NCI-H460 (cell line): Measurements from ENCODE around the gene RFX1. TPM values are rescaled to one million over a fixed set of nuclear protein-coding genes. Genes with fewer than 3 reads are reported as not detected.
"Not testable (repeated sequence)": the region's sequence is repeated elsewhere in the genome, so short reads cannot be mapped to it uniquely, and the experiment has no call there.

ENCODE experiments used
- DNase-seq: peaks from one replicate; pipeline ENCODE4 v3.0.0-alpha.2; 2016; ENCODE audit warnings: low read depth; ENCODE audit errors: extremely low read depth
- total RNA-seq: library from RNA; depleted of rRNA; stranded (reverse); fragments of >200 nt; shearing (Covaris generic); gene quantifications from 2 replicates; pipeline ENCODE4 v1.2.3, GENCODE V29; 2014

The RFX1 gene
- total RNA-seq, 1 experiment from 2014 or later = 2.1 TPM

- DNase-seq = no peak
Observed at GRCh38 chr19:13981021-13981420, 25.1 kb downstream of the RFX1 start.

- DNase-seq = no peak
Observed at GRCh38 chr19:13980340-13980739, 25.8 kb downstream of the RFX1 start.

GRCh38 chr19:13979686-13980085 is 26.4 kb downstream of the RFX1 start:
- no peak for DNase-seq

- DNase-seq = no peak
Observed at GRCh38 chr19:13979244-13979615, 26.9 kb downstream of the RFX1 start.

GRCh38 chr19:13978351-13979243 is 27.5 kb downstream of the RFX1 start:
- DNase-seq = no peak

GRCh38 chr19:13977803-13978202 is 28.3 kb downstream of the RFX1 start:
- no peak for DNase-seq

GRCh38 chr19:13976446-13976845 is 29.7 kb downstream of the RFX1 start:
- DNase-seq = no peak

- no peak for DNase-seq
Observed at GRCh38 chr19:13975870-13976269, 30.2 kb downstream of the RFX1 start.

- no peak for DNase-seq
Observed at GRCh38 chr19:13974073-13974472, 32.0 kb downstream of the RFX1 start.

GRCh38 chr19:13973479-13973878 is 32.6 kb downstream of the RFX1 start:
- DNase-seq = not testable (repeated sequence)

GRCh38 chr19:13972368-13973155 is 33.6 kb downstream of the RFX1 start:
- DNase-seq = no peak

GRCh38 chr19:13971868-13972267 is 34.3 kb downstream of the RFX1 start:
- DNase-seq = not testable (repeated sequence)

- no peak for DNase-seq
Observed at GRCh38 chr19:13969897-13970296, 36.2 kb downstream of the RFX1 start.

GRCh38 chr19:13968999-13969398 is 37.1 kb downstream of the RFX1 start:
- DNase-seq = no peak

- DNase-seq = no peak
Observed at GRCh38 chr19:13968383-13968935, 37.7 kb downstream of the RFX1 start.

GRCh38 chr19:13967206-13967605 is 38.9 kb downstream of the RFX1 start:
- not testable (repeated sequence) for DNase-seq

GRCh38 chr19:13966684-13967128 is 39.4 kb downstream of the RFX1 start:
- DNase-seq = no peak

GRCh38 chr19:13965926-13966683 is 40.0 kb downstream of the RFX1 start:
- DNase-seq = no peak

- DNase-seq = no peak
Observed at GRCh38 chr19:13965377-13965896, 40.7 kb downstream of the RFX1 start.

- no peak for DNase-seq
Observed at GRCh38 chr19:13964776-13965175, 41.3 kb downstream of the RFX1 start.
